DOHH2 (cell line): Measurements from ENCODE around the gene ELK4.

Experiments used
- EZH2phosphoT487 ChIP-seq: fragments of 200-600 bp; sonication (generic); IDR thresholded peaks from 2 replicates; pipeline ENCODE4 v1.6.1; 2017; ENCODE audit warnings: borderline replicate concordance, mild to moderate bottlenecking, antibody characterized with exemption, low read length, moderate library complexity, mixed read lengths
- TF ChIP-seq, protein P1 (sequence below): fragments of 200-600 bp; sonication (generic); IDR thresholded peaks from one replicate; pipeline ENCODE4 v1.5.1; 2014; ENCODE audit warnings: antibody characterized with exemption, mild to moderate bottlenecking, low read depth, low read length; ENCODE audit not compliant: poor library complexity, severe bottlenecking

DNA sequence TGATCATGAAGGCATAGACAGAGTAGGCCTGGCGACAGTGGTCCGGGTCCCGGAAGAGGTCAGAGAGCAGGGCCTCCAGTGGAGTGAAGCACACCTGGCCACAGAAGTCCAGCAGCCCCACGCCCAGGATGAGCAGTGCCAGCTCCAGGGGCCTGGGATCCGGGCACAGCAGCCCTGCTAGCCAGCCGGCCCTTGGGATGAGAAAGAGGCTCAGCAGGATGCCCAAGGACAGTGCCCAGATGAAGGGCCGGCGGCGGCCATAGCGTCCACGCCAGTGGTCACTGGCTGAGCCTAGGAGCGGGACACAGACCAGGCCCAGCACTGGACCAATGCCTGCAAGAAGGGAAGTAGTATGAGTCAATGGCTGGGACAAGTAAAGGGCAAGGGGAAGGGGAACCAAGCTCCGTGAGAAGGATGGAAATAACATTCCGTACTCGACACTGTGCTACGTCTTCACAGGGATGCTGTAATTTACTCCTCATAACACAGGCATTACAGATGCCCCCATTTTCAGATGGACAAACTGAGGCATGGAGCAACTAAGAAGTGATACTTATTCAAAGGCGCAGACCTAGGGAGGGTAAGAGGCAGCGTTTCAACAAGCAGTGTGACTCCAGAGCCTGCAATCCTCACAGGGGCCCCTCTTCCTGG lies 31.6 kb upstream of the ELK4 start:
- TF ChIP-seq, protein P1, sequence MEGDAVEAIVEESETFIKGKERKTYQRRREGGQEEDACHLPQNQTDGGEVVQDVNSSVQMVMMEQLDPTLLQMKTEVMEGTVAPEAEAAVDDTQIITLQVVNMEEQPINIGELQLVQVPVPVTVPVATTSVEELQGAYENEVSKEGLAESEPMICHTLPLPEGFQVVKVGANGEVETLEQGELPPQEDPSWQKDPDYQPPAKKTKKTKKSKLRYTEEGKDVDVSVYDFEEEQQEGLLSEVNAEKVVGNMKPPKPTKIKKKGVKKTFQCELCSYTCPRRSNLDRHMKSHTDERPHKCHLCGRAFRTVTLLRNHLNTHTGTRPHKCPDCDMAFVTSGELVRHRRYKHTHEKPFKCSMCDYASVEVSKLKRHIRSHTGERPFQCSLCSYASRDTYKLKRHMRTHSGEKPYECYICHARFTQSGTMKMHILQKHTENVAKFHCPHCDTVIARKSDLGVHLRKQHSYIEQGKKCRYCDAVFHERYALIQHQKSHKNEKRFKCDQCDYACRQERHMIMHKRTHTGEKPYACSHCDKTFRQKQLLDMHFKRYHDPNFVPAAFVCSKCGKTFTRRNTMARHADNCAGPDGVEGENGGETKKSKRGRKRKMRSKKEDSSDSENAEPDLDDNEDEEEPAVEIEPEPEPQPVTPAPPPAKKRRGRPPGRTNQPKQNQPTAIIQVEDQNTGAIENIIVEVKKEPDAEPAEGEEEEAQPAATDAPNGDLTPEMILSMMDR: no peak
- TF ChIP-seq EZH2phosphoT487: no peak
